Purkinje cell (primary cell): ENCODE results near the gene TICAM2. TPM values are rescaled to one million over a fixed set of nuclear protein-coding genes. Genes with fewer than 3 reads are reported as not detected.

ENCODE experiments used
- polyA plus RNA-seq: library from polyadenylated mRNA; unstranded; fragments of >200 nt; fragmentation: Nextera tagmentation; gene quantifications from 2 replicates; pipeline ENCODE4 v1.2.1, GENCODE V29; 2014

TICAM2 gene
- polyA plus RNA-seq, result 1.6 and 2.7 TPM in 2 replicates

GRCh38 chr5:115601701-115602590 is at the start of gene TICAM2:
Gene TICAM2 (minus strand): TSS chr5:115602479. CDS start chr5:115581256, 21,223 bp downstream.

GRCh38 chr5:115625579-115626444 is 23.5 kb upstream of the TICAM2 start, which contains the start of gene TMED7:
Gene TMED7 (minus strand): TSS chr5:115626036. CDS start chr5:115625792, 244 bp downstream.

GRCh38 chr5:115544436-115545350 is 57.6 kb downstream of the TICAM2 start, which contains the start of gene FEM1C:
Gene FEM1C (minus strand): TSS chr5:115544775. CDS start chr5:115543493, 1,282 bp downstream.

Other genes with a start within 250 kb of the TICAM2 start
- 61.1 and 62.5 TPM in 2 replicates for gene FEM1C, start 57.7 kb downstream of the TICAM2 start, polyA plus RNA-seq
- gene TMED7, start 23.6 kb upstream of the TICAM2 start, polyA plus RNA-seq, result 112 and 117 TPM in 2 replicates
- 40.0 and 66.5 TPM in 2 replicates for gene CDO1, start 214.2 kb upstream of the TICAM2 start, polyA plus RNA-seq
- 63.4 and 73.6 TPM in 2 replicates for gene ATG12, start 239.1 kb upstream of the TICAM2 start, polyA plus RNA-seq
- 128 and 198 TPM in 2 replicates for gene AP3S1, start 239.5 kb upstream of the TICAM2 start, polyA plus RNA-seq